Measurements from ENCODE around the gene TCP11L2.

DNA sequence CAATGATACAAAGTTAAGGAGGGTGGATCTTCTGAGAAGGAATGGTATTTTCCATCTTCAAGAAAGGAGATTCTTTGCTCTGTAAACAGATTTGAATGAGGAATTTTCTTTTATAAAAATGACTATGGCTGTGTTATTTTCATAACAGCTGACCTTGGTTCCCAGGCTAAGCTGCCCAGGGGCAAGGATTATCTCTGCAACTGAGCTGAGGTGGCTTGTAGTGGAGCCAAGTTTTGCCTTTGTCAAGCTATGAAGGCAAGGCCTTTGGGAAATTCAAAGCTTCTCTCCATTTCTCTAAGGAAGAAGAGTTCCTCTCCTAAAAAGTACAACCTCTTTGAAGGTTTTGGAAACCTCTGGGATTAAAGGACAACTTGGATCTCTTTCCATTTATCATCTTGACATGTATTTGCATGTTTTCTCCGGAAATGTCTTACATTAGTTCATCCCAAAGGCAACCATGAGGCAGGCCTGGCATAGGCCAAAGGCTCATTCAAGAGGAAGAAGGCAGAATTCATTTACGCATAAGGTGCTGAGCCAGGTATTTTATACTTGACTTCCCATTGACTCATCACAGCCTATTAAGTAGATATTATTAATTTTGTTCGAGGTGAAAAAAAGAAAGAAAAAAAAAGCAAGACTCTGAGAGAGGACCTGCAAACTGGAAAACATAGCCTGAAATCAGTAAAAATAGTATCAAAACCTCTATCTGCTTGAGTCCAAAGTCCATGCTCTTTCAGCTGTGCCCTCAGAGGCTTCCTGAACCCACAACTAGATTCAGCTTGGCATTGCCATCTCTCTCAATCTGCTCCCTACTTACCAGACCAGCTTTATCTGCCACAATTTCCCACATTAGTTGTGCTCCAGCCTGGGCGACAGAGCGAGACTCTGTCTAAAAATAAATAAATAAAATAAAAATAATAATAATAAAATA lies 30.7 kb upstream of the TCP11L2 start:
- TF ChIP-seq, protein P1, sequence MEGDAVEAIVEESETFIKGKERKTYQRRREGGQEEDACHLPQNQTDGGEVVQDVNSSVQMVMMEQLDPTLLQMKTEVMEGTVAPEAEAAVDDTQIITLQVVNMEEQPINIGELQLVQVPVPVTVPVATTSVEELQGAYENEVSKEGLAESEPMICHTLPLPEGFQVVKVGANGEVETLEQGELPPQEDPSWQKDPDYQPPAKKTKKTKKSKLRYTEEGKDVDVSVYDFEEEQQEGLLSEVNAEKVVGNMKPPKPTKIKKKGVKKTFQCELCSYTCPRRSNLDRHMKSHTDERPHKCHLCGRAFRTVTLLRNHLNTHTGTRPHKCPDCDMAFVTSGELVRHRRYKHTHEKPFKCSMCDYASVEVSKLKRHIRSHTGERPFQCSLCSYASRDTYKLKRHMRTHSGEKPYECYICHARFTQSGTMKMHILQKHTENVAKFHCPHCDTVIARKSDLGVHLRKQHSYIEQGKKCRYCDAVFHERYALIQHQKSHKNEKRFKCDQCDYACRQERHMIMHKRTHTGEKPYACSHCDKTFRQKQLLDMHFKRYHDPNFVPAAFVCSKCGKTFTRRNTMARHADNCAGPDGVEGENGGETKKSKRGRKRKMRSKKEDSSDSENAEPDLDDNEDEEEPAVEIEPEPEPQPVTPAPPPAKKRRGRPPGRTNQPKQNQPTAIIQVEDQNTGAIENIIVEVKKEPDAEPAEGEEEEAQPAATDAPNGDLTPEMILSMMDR (IDR thresholded peaks at IDR 0.05): no peak
- TF ChIP-seq ZFX (IDR thresholded peaks at IDR 0.05; ENCODE audit: borderline replicate concordance): no peak
